GM18861 (cell line): ENCODE data around the gene TPRG1.

Source experiments
- ATAC-seq: cut with Tn5 transposase; IDR thresholded peaks from one replicate; pipeline ENCODE4 v1.9.1; 2021; ENCODE audit not compliant: unreplicated experiment

TPRG1 gene

GRCh38 chr3:189276444-189277219 is 104.9 kb downstream of the TPRG1 start:
- ATAC-seq = no peak

DNA sequence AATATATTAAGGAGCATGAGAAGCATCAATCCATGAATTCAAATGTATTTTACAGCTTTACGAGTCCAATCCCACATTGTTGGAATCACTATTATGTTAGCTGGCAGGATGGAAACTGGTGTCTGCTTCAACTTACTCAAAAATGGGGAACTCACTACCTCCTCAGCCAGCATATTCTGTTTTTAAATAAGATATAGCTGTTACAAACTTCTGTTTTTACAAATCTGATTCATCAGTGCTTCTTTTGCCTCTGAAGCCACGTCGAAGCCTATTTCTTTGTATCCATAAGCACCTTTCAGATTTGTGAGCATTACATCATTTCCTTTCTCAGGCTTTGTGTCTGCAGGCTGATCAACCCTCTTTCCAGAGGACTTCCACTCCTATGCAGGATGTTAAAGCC is 105.9 kb downstream of the TPRG1 start:
- no peak for ATAC-seq

- ATAC-seq = no peak
Measured at GRCh38 chr3:189278221-189278620, 106.5 kb downstream of the TPRG1 start.

DNA sequence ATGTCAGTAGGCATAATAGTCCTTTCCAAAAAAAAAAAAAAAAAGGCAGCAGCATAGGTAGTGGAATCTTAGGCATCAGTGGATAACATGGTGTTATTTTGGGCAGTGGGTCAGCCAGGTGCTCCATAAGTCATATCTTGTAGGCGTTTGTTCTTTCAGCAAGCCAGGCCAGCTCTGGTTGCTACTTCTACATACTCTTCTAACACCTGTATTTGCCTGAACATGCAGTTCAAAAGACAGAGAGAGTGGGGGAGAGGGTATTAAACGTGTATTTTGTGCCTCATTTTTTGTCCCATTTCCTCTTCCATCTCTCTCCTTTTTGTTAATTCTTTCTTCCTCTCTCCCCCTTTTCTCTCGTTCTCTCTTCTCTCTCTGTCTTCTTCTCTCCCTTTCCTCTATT is 110.4 kb downstream of the TPRG1 start:
- no peak for ATAC-seq

DNA sequence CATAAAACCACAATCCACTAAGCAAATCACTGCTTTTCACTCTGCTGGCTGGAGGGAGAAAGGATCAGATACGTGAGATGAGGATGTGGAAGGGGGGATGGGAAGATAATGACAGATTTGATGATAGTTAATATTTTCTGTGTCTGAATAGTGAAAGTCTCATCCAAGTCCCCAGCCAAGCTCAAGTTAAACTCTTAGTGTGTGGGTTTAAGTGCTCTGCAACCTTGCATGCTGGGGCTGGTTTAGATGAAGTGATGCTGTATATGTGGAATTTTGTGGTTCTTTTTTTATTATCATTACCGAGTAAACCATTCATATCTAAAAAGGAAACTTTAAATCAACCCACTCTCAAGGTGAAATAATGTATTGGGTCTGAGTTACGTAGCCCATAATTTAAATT is 111.0 kb downstream of the TPRG1 start:
- no peak for ATAC-seq

- ATAC-seq = no peak
Measured at GRCh38 chr3:189286188-189286587, 114.4 kb downstream of the TPRG1 start.

DNA sequence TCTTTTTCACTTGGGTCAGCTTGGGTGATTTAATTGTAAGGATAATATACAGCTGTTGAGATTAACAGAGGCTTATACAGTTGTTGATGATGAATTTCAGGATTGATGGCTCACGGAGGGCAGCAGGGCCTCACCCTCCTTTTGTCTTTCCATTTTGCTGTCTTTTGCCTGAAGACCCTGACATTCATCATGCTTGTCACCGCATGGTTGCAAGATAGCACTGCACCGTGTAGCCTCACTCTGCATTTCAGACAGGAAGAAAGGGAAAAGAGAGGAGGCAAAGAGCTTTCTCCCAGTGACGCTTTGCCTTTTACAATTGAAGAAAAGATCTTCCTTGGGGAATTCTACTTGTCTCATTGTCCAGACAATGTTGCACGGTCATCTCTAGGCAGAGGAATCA is 115.1 kb downstream of the TPRG1 start:
- ATAC-seq = no peak

DNA sequence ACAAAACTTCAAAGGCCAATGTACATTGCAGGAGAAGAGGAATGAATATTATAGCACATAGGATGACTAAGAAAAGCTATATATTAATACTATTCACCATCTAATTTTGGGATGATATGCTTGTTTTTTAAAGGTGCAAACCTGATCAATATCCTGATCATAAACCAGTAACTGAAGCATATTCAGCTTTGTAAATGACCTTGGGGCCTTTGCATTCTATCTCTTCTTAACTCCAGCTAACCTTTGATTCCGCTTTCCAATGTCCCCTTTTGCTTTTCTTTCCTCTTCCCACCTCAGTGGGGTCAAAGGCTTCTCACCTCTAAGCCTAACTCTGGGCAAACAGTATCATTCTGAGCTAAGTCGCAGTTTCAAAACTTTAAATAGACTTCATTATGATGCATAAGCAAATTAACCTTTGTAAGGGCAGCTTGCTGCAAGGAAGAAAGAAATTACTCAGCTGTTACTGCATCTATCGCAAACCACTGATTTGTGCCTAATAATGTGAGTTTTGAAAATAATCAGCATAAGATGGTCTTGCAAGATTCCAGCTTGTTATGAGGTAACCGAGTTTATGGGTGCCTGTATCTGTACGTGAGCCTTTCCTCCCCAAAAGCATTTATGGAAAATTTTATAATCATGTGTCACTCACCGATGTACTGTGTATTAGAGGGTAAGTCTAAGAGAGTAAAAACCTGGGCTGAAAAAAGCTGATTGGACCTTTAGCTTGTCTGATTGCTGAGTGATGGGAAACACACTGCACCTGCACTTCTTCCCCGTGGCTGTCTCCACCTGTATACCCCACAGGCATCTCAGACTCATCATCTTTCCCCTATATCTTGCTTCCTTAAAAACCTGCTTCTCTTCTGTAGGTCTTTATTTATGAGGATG is 116.8 kb downstream of the TPRG1 start:
- ATAC-seq = peak; percentile 96

DNA sequence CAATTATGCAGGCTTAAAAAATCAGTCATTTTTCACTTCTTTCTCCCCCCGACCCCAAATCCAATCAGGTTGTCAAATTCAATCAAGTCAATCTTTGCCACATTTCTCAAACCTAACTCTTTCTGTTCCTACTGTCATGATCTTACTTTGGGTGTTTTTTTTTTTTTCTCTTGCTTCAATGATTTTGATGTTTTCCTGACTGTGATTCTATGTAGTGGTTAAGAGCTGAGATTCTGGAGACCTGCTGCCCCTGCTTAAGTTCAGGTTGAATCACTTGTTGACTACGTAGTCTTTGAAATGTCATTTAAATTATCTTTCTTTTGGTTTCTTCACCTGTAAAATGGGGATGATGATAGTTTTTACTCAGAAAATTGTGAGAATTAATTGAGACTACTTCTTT is 117.5 kb downstream of the TPRG1 start:
- no peak for ATAC-seq

- no peak for ATAC-seq
Measured at GRCh38 chr3:189292667-189293484, 121.1 kb downstream of the TPRG1 start.

DNA sequence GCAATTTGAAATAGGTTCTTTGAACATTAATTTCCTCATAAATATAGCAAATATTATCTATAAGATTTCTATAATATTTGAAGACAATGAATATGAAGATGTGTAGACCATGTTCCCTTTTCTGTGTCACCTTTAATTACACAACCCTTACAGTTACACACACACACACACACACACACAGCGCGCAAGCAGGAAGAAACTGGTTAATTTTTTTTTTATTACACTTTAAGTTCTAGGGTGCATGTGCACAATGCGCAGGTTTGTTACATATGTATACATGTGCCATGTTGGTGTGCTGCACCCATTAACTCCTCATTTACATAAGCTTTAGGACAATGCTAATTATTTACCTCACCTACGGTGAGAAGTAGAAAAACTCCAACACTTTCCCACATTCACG is 122.9 kb downstream of the TPRG1 start:
- no peak for ATAC-seq

GRCh38 chr3:189295089-189295488 is 123.3 kb downstream of the TPRG1 start:
- no peak for ATAC-seq

DNA sequence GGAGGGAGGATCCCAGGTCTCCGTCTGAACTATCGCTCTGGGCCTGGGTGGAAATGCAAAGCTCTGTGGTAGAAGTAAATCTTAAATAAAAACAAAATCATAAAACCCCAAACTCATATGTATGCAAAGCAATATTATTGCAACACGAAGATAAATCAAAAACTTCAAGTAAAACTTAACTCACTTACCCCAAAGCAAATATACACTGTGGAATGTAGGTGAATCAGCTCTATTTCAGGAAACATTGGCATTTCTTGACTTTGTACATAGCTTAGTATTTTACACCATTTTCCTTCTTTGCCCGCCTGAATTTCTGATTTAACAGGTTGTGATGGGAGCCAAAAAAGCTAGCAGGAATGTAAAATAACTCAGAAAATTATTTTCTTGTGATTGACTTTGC is 126.2 kb downstream of the TPRG1 start:
- ATAC-seq = no peak

DNA sequence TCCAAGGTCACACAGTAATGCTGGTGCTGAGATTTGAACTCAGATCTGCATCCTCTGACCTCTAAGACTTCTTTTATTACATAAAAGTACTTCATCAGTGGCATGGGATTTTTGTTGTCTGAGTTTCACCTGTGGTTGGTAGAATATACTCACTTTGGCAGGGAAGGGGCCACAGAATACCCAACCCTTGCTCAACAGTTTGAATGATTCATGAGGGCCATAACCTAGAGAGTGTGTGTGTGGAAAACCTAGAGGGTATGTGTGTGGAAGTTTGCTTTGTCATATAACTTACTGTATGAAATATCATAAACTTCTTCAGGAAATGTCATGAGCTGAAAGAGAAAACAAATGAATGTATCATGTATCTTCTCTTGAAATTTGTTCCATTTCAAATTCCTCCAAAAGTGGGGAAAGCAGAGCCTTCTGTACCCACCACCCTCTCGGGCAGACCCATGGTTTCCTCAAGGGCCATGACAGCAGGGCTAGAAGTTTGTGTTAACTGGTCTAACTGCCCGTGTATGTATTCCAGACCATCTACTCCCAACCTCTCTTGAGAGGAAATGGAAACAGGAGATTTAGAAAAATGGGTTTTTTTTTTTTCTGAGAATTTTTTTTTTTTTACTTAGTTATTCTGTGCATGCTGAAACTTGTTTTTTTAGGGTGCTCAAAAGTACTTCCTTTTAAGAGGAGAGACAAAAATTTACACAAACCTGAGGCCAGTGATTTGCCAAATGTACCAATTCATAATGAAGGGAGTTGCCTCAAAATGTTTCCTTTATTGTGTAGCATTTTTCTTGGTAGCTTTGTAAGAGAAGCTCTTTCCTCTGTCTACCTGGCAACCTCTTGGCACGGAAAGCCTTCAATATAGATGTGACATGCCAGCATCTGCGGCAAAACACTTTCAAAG is 127.0 kb downstream of the TPRG1 start:
- ATAC-seq = no peak

GRCh38 chr3:189300345-189300744 is 128.6 kb downstream of the TPRG1 start:
- no peak for ATAC-seq

GRCh38 chr3:189301479-189301878 is 129.7 kb downstream of the TPRG1 start:
- ATAC-seq = no peak

DNA sequence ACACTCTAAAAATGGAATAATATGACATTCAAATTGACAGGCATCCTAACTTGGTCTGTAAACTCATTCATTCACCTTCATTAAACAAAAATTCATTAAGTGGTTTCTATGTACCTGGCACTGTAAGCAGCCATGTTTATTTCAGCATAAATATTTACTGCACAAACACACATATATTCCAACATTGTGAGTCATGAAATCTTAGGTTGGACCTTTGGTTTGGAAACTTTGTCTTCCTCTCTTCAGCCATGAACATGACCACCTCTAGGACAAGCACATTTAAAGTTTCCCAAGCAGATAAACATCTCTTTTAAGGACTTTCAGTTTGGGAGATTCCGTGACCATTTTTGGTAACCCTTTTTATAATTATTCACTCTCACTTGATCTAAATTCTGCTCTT is 131.8 kb downstream of the TPRG1 start:
- ATAC-seq = no peak

- ATAC-seq = no peak
Measured at GRCh38 chr3:189304465-189305351, 132.9 kb downstream of the TPRG1 start.

DNA sequence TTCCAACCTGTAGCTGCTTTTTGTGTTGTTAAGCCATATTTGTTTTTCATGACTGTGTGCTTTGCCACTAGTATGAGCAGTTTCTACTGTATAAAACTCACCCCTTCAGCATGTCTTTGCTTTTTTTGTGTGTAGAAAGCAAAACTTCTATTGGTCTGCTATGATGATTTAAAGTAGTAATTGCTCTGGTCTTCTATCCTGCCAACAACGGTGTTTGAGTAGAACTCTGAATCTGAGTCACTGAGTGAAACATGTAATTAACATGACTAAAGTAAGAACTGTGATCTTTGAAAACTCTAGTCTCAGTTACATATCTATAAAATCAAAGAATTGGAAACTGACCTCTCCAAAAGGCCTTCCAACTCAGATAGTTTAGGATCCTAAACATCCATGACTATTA is 133.6 kb downstream of the TPRG1 start:
- peak; percentile 59 for ATAC-seq
